Spleen (tissue), 7 donors: ENCODE data around the gene RABGGTA.
A peak's percentile ranks its signal among the peaks of the same experiment; 100 is the strongest.

Source experiments
- POLR2A ChIP-seq, 3 donors: fragments of 450-650 bp; IDR thresholded peaks; one replicate each; pipeline ENCODE4 v1.5.1; 2017; ENCODE audit warnings: antibody characterized with exemption in 3 of 3, mild to moderate bottlenecking in 1 of 3
- POLR2AphosphoS5 ChIP-seq, 3 donors: sonication (generic); formaldehyde crosslinking; IDR thresholded peaks; one replicate each; pipeline ENCODE4 v1.5.1; 2017; ENCODE audit warnings: antibody characterized with exemption in 3 of 3
- TF ChIP-seq, protein P1 (sequence below), 11 experiments: fragments of 200-600 bp in 7 of 11; fragments of 450-650 bp in 4 of 11; sonication (generic) in 4 of 11; IDR thresholded peaks in 8 of 11; conservative IDR thresholded peaks in 3 of 11; 1 replicate in 7 of 11; 2 replicates in 4 of 11; pipeline versions ENCODE4 v1.4.0 to v1.8.0; 2016 to 2021; ENCODE audit warnings: antibody characterized with exemption in 11 of 11, inconsistent platforms in 4 of 11, mild to moderate bottlenecking in 1 of 11
- donor health status: DM: no; HTN: no; CAD: no; lungs with moderate emphysema.
- donor health status: DM: no; HTN: no; CAD: no.
- donor health status: DM: no; HTN: no; CAD: no.

DNA sequence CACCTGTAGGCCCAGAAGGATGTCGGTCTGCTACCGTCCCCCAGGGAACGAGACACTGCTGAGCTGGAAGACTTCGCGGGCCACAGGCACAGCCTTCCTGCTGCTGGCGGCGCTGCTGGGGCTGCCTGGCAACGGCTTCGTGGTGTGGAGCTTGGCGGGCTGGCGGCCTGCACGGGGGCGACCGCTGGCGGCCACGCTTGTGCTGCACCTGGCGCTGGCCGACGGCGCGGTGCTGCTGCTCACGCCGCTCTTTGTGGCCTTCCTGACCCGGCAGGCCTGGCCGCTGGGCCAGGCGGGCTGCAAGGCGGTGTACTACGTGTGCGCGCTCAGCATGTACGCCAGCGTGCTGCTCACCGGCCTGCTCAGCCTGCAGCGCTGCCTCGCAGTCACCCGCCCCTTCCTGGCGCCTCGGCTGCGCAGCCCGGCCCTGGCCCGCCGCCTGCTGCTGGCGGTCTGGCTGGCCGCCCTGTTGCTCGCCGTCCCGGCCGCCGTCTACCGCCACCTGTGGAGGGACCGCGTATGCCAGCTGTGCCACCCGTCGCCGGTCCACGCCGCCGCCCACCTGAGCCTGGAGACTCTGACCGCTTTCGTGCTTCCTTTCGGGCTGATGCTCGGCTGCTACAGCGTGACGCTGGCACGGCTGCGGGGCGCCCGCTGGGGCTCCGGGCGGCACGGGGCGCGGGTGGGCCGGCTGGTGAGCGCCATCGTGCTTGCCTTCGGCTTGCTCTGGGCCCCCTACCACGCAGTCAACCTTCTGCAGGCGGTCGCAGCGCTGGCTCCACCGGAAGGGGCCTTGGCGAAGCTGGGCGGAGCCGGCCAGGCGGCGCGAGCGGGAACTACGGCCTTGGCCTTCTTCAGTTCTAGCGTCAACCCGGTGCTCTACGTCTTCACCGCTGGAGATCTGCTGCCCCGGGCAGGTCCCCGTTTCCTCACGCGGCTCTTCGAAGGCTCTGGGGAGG lies 39.5 kb upstream of the RABGGTA start, which contains the start of gene LTB4R:
- TF ChIP-seq, protein P1, sequence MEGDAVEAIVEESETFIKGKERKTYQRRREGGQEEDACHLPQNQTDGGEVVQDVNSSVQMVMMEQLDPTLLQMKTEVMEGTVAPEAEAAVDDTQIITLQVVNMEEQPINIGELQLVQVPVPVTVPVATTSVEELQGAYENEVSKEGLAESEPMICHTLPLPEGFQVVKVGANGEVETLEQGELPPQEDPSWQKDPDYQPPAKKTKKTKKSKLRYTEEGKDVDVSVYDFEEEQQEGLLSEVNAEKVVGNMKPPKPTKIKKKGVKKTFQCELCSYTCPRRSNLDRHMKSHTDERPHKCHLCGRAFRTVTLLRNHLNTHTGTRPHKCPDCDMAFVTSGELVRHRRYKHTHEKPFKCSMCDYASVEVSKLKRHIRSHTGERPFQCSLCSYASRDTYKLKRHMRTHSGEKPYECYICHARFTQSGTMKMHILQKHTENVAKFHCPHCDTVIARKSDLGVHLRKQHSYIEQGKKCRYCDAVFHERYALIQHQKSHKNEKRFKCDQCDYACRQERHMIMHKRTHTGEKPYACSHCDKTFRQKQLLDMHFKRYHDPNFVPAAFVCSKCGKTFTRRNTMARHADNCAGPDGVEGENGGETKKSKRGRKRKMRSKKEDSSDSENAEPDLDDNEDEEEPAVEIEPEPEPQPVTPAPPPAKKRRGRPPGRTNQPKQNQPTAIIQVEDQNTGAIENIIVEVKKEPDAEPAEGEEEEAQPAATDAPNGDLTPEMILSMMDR (IDR thresholded peaks at IDR 0.05 in 8 of 11, conservative IDR thresholded peaks at IDR 0.05 in 3 of 11): peak in 10 of 11 experiments; percentile 23 to 75 (median 54)
- TF ChIP-seq POLR2AphosphoS5 (IDR thresholded peaks at IDR 0.05) (peak; percentile 74 to 89 (median 87)), POLR2A (IDR thresholded peaks at IDR 0.05) (peak; percentile 6 to 41 (median 12))
